Measurements from ENCODE around the gene NDOR1. TPM values are rescaled to one million over a fixed set of nuclear protein-coding genes. Genes with fewer than 3 reads are reported as not detected.

The NDOR1 gene
- total and polyA plus RNA-seq, 2 donors (not counting 3 experiments of a cell fraction or from before 2014, with no cell fraction given), result 13.5 to 26.7 TPM

- CTCF ChIA-PET, result interaction anchor here (1.3 to 1.8 kb wide), 2 partner anchors 33 to 73 kb away, joined by 4 to 7 read pairs; no protein-coding TSS in a partner anchor
- Histone ChIP-seq H4K20me1 (replicated peaks; ENCODE audit: control insufficient read depth, extremely low read depth, insufficient read depth, low read length) (no peaks in the 10 kb centered on the region), H3K9me1 (replicated peaks; ENCODE audit: control insufficient read depth, extremely low read depth, insufficient read depth, low read length) (no peaks in the 10 kb centered on the region)
Measured at GRCh38 chr9:137163805-137164204, 41.7 kb upstream of the NDOR1 start.

More at GRCh38 chr9:137163805-137164204, 41.7 kb upstream of the NDOR1 start:
- Histone ChIP-seq H3K79me2 (ENCODE audit: control insufficient read depth, insufficient read depth, low read length) (no peaks in the 10 kb centered on the region), H3K36me3 (ENCODE audit: control insufficient read depth in 2 of 2, extremely low read depth in 1 of 2, insufficient read depth in 2 of 2, low read length in 2 of 2) (no peaks in the 10 kb centered on the region), H3K4me3 (replicated peaks in 1 of 3; ENCODE audit: insufficient read depth in 1 of 3, low read depth in 1 of 3, low read length in 3 of 3) (no peak overlapping the region), H2AFZ (ENCODE audit: low read depth, low read length) (no peak overlapping the region), H3K9me3 (replicated peaks; ENCODE audit: control insufficient read depth, insufficient read depth, low read length) (no peaks in the 10 kb centered on the region), H3K4me2 (ENCODE audit: insufficient read depth, low read length) (no peak overlapping the region), H3K27ac (ENCODE audit: insufficient read depth, low read depth, low read length) (no peak overlapping the region), H3K27me3 (ENCODE audit: control insufficient read depth in 2 of 2, insufficient read depth in 2 of 2, low read length in 2 of 2) (peaks cover 27 to 31% of the 10 kb centered on the region in 2 experiments), H3K9ac (replicated peaks; ENCODE audit: extremely low read depth, insufficient read depth, low read length) (no peak overlapping the region), H3K4me1 (ENCODE audit: control insufficient read depth, extremely low read depth, insufficient read depth, low read length) (peaks cover 3% of the 10 kb centered on the region)
- BruUV-seq (replicated peaks), result no TSS peak
- FAIRE-seq (no peak), DNase-seq (ENCODE audit: low read depth, low spot score) (no peak)
- dilution Hi-C loops (cut with MboI; ENCODE audit: extremely low pct_ligation_motif_present, low sequenced_read_pairs), result no loop called here
- intact Hi-C loops (cut with micrococcal nuclease), result no loop called here
- POLR2A ChIA-PET, result interaction anchor here (0.8 kb wide), 1 partner anchor 60 kb away, joined by 4 read pairs; no protein-coding TSS in a partner anchor
- TF ChIP-seq, protein P1, sequence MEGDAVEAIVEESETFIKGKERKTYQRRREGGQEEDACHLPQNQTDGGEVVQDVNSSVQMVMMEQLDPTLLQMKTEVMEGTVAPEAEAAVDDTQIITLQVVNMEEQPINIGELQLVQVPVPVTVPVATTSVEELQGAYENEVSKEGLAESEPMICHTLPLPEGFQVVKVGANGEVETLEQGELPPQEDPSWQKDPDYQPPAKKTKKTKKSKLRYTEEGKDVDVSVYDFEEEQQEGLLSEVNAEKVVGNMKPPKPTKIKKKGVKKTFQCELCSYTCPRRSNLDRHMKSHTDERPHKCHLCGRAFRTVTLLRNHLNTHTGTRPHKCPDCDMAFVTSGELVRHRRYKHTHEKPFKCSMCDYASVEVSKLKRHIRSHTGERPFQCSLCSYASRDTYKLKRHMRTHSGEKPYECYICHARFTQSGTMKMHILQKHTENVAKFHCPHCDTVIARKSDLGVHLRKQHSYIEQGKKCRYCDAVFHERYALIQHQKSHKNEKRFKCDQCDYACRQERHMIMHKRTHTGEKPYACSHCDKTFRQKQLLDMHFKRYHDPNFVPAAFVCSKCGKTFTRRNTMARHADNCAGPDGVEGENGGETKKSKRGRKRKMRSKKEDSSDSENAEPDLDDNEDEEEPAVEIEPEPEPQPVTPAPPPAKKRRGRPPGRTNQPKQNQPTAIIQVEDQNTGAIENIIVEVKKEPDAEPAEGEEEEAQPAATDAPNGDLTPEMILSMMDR (IDR thresholded peaks at IDR 0.05; ENCODE audit: extremely low read depth in 1 of 2, insufficient read depth in 1 of 2, low read depth in 1 of 2, low read length in 2 of 2), result no peak
- TF ChIP-seq POLR2A (IDR thresholded peaks at IDR 0.05; ENCODE audit: low read depth, low read length), result no peak
- no peak for TF ChIP-seq JUN (IDR thresholded peaks at IDR 0.05; ENCODE audit: borderline replicate concordance, insufficient read depth, insufficient read length, low read depth)
- no peak for TF ChIP-seq GATA2 (IDR thresholded peaks at IDR 0.05; ENCODE audit: insufficient read depth, insufficient read length, low read depth, low read length)
- TF ChIP-seq POLR2AphosphoS5 (IDR thresholded peaks at IDR 0.05; ENCODE audit: insufficient read depth, low read depth, low read length), result no peak
- no peak for TF ChIP-seq EZH2 (IDR thresholded peaks at IDR 0.05; ENCODE audit: borderline replicate concordance, low read depth, low read length, severe bottlenecking)
- TF ChIP-seq FOS (IDR thresholded peaks at IDR 0.05; ENCODE audit: borderline replicate concordance, insufficient read depth, low read length), result no peak
- TF ChIP-seq MYC (IDR thresholded peaks at IDR 0.05; ENCODE audit: low read depth, low read length), result no peak
- TF ChIP-seq MAX (IDR thresholded peaks at IDR 0.05; ENCODE audit: insufficient read depth, insufficient read length), result no peak

Data from endothelial cell of umbilical vein (primary cell).